SK-N-SH treated with all-trans-retinoic acid at 6 μM for 48 hours (cell line): ENCODE results near the gene KCTD17.

Source experiments
- ATAC-seq: fragments of 200-7000 bp; cut with Tn5 transposase; 3 replicates; pipeline ENCODE4 v1.9.1; 2020; ENCODE audit warnings: mild to moderate bottlenecking, moderate library complexity
- ARNTL ChIP-seq: fragments of 450-650 bp; formaldehyde crosslinking; IDR thresholded peaks from 2 replicates; pipeline ENCODE4 v1.5.0; 2020; ENCODE audit warnings: low read depth, mild to moderate bottlenecking, moderate library complexity, borderline replicate concordance
- BACH2 ChIP-seq: fragments of 250-450 bp; sonication (Bioruptor Pico); IDR thresholded peaks from 2 replicates; pipeline ENCODE4 v1.9.0; 2021; ENCODE audit warnings: mild to moderate bottlenecking, borderline replicate concordance
- CREB5 ChIP-seq: fragments of 250-450 bp; sonication (Bioruptor Pico); IDR thresholded peaks from 2 replicates; pipeline ENCODE4 v1.5.1; 2020; ENCODE audit warnings: low read depth, mild to moderate bottlenecking, moderate library complexity
- CSDC2 ChIP-seq: fragments of 250-450 bp; sonication (Bioruptor Pico); IDR thresholded peaks from 2 replicates; pipeline ENCODE4 v1.5.0; 2020; ENCODE audit warnings: mild to moderate bottlenecking, moderate library complexity
- ESRRG ChIP-seq: fragments of 250-450 bp; sonication (Bioruptor Pico); IDR thresholded peaks from 2 replicates; pipeline ENCODE4 v1.6.1; 2021; ENCODE audit warnings: mild to moderate bottlenecking
- GLIS3 ChIP-seq: fragments of 250-450 bp; sonication (Bioruptor Pico); IDR thresholded peaks from 2 replicates; pipeline ENCODE4 v1.5.0; 2020; ENCODE audit warnings: mild to moderate bottlenecking, moderate library complexity
- OSR1 ChIP-seq: fragments of 250-450 bp; sonication (Bioruptor Pico); IDR thresholded peaks from 2 replicates; pipeline ENCODE4 v1.8.0; 2022; ENCODE audit warnings: moderate library complexity, mild to moderate bottlenecking, inconsistent platforms
- PPARA ChIP-seq: fragments of 250-450 bp; sonication (Bioruptor Pico); IDR thresholded peaks from 2 replicates; pipeline ENCODE4 v1.5.0; 2020; ENCODE audit warnings: mild to moderate bottlenecking, borderline replicate concordance
- RARB ChIP-seq: fragments of 250-450 bp; sonication (Bioruptor Pico); IDR thresholded peaks from 2 replicates; pipeline ENCODE4 v1.8.0; 2021; ENCODE audit warnings: mild to moderate bottlenecking, moderate library complexity
- SNAI2 ChIP-seq: fragments of 250-450 bp; sonication (Bioruptor Pico); IDR thresholded peaks from 2 replicates; pipeline ENCODE4 v1.5.0; 2020; ENCODE audit warnings: mild to moderate bottlenecking, moderate library complexity
- TCF4 ChIP-seq: fragments of 250-450 bp; sonication (Bioruptor Pico); IDR thresholded peaks from 2 replicates; pipeline ENCODE4 v1.8.0; 2021; ENCODE audit warnings: mild to moderate bottlenecking, moderate library complexity, borderline replicate concordance
- TOX ChIP-seq: fragments of 250-450 bp; sonication (Bioruptor Pico); IDR thresholded peaks from 2 replicates; pipeline ENCODE4 v1.8.0; 2021; ENCODE audit warnings: mild to moderate bottlenecking, moderate library complexity, borderline replicate concordance
- ZFP3 ChIP-seq: fragments of 250-450 bp; sonication (Bioruptor Pico); IDR thresholded peaks from 2 replicates; pipeline ENCODE4 v1.5.0; 2020; ENCODE audit warnings: mild to moderate bottlenecking, moderate library complexity
- ZFP30 ChIP-seq: fragments of 450-650 bp; formaldehyde crosslinking; IDR thresholded peaks from 2 replicates; pipeline ENCODE4 v1.5.0; 2022; ENCODE audit warnings: mild to moderate bottlenecking, moderate library complexity
- ZNF70 ChIP-seq: fragments of 450-650 bp; formaldehyde crosslinking; IDR thresholded peaks from 2 replicates; pipeline ENCODE4 v1.5.0; 2020; ENCODE audit warnings: mild to moderate bottlenecking, moderate library complexity
- ZNF8 ChIP-seq: fragments of 450-650 bp; formaldehyde crosslinking; IDR thresholded peaks from 2 replicates; pipeline ENCODE4 v1.5.0; 2020; ENCODE audit warnings: mild to moderate bottlenecking, moderate library complexity
- TF ChIP-seq, protein P1 (sequence below): fragments of 250-450 bp; sonication (Bioruptor Pico); IDR thresholded peaks from 2 replicates; pipeline ENCODE4 v1.8.0; 2021; ENCODE audit warnings: low read depth, mild to moderate bottlenecking, moderate library complexity, borderline replicate concordance
- TF ChIP-seq, protein P2 (sequence below): fragments of 250-450 bp; sonication (Bioruptor Pico); IDR thresholded peaks from 2 replicates; pipeline ENCODE4 v1.5.1; 2021; ENCODE audit warnings: mild to moderate bottlenecking, moderate library complexity
- TF ChIP-seq, protein P3 (sequence below): fragments of 250-450 bp; sonication (Bioruptor Pico); IDR thresholded peaks from 2 replicates; pipeline ENCODE4 v1.8.0; 2020; ENCODE audit warnings: mild to moderate bottlenecking, moderate library complexity, borderline replicate concordance

The KCTD17 gene

DNA sequence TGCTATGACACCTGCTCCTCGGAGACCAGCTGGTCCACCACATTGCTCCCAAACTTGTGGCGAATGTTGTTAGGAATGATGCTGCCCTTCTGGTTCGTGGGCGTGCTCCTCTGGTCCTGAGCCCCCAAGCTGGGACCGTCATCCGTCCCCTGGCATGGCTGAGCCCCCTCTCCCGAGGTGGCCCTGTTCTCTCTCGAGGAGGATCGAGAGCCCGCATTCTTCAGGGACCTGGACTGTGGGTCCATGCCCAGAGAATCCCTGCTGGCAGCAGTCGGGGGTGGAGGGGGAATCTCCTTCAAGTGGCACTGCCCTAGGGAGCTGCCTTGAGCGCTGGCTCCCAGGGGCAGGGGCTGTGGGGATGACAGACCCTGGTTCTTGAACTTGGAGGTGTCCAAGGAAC is 49.7 kb upstream of the KCTD17 start:
- no peak for ATAC-seq

GRCh38 chr22:37002633-37003032 is 48.9 kb upstream of the KCTD17 start:
- ATAC-seq = no peak
- TF ChIP-seq ESRRG (CRISPR knock-in tag) (no peak), RARB (no peak), GLIS3 (CRISPR knock-in tag) (no peak), ZFP3 (no peak), TCF4 (CRISPR knock-in tag) (no peak), ZNF70 (CRISPR knock-in tag) (no peak), ZNF8 (CRISPR knock-in tag) (no peak), ZFP30 (CRISPR knock-in tag) (no peak)
- TF ChIP-seq, protein P1, sequence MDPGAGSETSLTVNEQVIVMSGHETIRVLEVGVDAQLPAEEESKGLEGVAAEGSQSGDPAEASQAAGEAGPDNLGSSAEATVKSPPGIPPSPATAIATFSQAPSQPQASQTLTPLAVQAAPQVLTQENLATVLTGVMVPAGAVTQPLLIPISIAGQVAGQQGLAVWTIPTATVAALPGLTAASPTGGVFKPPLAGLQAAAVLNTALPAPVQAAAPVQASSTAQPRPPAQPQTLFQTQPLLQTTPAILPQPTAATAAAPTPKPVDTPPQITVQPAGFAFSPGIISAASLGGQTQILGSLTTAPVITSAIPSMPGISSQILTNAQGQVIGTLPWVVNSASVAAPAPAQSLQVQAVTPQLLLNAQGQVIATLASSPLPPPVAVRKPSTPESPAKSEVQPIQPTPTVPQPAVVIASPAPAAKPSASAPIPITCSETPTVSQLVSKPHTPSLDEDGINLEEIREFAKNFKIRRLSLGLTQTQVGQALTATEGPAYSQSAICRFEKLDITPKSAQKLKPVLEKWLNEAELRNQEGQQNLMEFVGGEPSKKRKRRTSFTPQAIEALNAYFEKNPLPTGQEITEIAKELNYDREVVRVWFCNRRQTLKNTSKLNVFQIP = no peak
- TF ChIP-seq, all 23 proteins: peak for 0

More for the DNA sequence above, 49.7 kb upstream of the KCTD17 start:
- TF ChIP-seq TOX (CRISPR knock-in tag) (no peak), GLIS3 (CRISPR knock-in tag) (no peak)
- TF ChIP-seq, all 23 proteins: peak for 0

DNA sequence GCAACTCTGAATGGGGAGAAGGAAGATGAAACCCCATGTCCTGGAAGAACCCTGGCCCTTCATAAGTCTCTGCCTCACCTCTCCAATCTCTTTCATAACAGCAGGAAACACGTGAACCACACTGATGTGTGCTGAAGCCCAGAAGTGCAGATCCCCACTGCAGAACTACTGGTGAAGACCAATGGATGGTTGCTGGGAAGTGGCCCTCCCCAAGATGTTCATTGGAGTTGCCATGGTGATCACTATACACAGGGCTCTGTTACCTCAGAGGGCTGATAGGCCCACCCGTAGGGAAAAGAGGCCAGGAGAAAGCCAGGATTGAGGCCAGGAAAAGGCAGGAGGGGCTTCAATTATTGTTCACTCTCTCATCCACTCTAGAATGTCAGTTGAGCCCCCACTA is 43.9 kb upstream of the KCTD17 start:
- no peak for ATAC-seq

GRCh38 chr22:37008365-37008764 is 43.2 kb upstream of the KCTD17 start:
- no peak for TF ChIP-seq CREB5 (CRISPR knock-in tag)
- no peak for TF ChIP-seq TOX (CRISPR knock-in tag)
- no peak for TF ChIP-seq OSR1 (CRISPR knock-in tag)
- TF ChIP-seq, protein P2, sequence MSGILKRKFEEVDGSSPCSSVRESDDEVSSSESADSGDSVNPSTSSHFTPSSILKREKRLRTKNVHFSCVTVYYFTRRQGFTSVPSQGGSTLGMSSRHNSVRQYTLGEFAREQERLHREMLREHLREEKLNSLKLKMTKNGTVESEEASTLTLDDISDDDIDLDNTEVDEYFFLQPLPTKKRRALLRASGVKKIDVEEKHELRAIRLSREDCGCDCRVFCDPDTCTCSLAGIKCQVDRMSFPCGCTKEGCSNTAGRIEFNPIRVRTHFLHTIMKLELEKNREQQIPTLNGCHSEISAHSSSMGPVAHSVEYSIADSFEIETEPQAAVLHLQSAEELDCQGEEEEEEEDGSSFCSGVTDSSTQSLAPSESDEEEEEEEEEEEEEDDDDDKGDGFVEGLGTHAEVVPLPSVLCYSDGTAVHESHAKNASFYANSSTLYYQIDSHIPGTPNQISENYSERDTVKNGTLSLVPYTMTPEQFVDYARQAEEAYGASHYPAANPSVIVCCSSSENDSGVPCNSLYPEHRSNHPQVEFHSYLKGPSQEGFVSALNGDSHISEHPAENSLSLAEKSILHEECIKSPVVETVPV (CRISPR knock-in tag) = no peak
- TF ChIP-seq ARNTL (CRISPR knock-in tag) = no peak
- TF ChIP-seq ZNF70 (CRISPR knock-in tag) = no peak
- no peak for TF ChIP-seq SNAI2
- TF ChIP-seq, protein P1 = no peak
- TF ChIP-seq RARB = no peak
- no peak for ATAC-seq

More for the DNA sequence above, 43.9 kb upstream of the KCTD17 start:
- TF ChIP-seq ZFP3 (no peak), BACH2 (CRISPR knock-in tag) (no peak), ZNF70 (CRISPR knock-in tag) (no peak), CSDC2 (no peak), PPARA (CRISPR knock-in tag) (no peak)
- TF ChIP-seq, protein P1 = no peak
- TF ChIP-seq, protein P3, sequence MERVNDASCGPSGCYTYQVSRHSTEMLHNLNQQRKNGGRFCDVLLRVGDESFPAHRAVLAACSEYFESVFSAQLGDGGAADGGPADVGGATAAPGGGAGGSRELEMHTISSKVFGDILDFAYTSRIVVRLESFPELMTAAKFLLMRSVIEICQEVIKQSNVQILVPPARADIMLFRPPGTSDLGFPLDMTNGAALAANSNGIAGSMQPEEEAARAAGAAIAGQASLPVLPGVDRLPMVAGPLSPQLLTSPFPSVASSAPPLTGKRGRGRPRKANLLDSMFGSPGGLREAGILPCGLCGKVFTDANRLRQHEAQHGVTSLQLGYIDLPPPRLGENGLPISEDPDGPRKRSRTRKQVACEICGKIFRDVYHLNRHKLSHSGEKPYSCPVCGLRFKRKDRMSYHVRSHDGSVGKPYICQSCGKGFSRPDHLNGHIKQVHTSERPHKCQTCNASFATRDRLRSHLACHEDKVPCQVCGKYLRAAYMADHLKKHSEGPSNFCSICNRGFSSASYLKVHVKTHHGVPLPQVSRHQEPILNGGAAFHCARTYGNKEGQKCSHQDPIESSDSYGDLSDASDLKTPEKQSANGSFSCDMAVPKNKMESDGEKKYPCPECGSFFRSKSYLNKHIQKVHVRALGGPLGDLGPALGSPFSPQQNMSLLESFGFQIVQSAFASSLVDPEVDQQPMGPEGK = no peak
